ENCODE measurements around the gene TOB1. TPM values are rescaled to one million over a fixed set of nuclear protein-coding genes. Genes with fewer than 3 reads are reported as not detected.

Gene TOB1
- total and polyA plus RNA-seq, 9 of the 15 experiments (the other 6 are each of a cell fraction or from before 2014, with no cell fraction given), result 4.8 to 63.7 (median 13.2) TPM

DNA sequence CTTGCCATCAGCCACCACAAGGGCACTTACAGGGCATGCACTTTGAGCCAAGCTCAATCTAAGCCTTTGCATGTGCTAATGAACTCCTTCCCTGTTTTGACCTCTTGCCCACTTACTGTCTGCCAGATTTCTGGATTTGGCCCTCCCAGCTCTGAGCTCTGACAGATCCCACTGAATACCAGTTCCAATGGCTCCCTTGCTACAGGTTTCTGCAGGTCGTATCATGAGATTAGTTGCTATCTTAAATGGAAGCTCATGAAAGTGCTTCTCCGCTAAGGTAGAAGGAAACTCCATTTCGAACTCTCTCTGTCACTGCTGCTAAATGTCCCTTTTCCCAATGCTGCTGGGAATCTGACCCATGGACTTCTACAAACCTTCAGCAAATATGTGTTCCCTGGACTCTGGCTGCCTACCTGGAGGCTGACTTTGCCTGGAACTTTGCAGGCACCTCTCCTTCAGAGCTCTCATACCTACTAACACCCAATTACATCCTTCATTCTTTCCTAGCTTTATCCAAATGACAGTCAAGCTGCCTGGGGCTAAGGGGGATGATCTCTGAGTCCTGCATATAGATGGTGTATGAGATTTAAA is 23.5 kb upstream of the TOB1 start:
- no peaks in the 10 kb centered on the region for H3K9me3 ChIP-seq (replicated peaks; ENCODE audit: control insufficient read depth, insufficient read depth, low read depth, low read length)
- H4K20me1 ChIP-seq (replicated peaks; ENCODE audit: control insufficient read depth, insufficient read depth, low read length), result no peaks in the 10 kb centered on the region
- no TSS peak for BruUV-seq (replicated peaks)
- H3K4me2 ChIP-seq (ENCODE audit: insufficient read depth, low read length), result no peak overlapping the region
- TF ChIP-seq ZNF668 (CRISPR knock-in tag; IDR thresholded peaks at IDR 0.05) (no peak), ZNF3 (CRISPR knock-in tag; IDR thresholded peaks at IDR 0.05) (no peak), PTBP1 (IDR thresholded peaks at IDR 0.05; ENCODE audit: low read depth, low read length) (no peak), XRCC3 (IDR thresholded peaks at IDR 0.05) (no peak), CBX5 (IDR thresholded peaks at IDR 0.05; ENCODE audit: borderline replicate concordance, low read depth) (no peak), RAD51 (IDR thresholded peaks at IDR 0.05; ENCODE audit: borderline replicate concordance, low read depth) (no peak), ARHGAP35 (IDR thresholded peaks at IDR 0.05; ENCODE audit: partially characterized antibody) (no peak), SIRT6 (IDR thresholded peaks at IDR 0.05; ENCODE audit: low read depth, low read length) (no peak), SMARCB1 (IDR thresholded peaks at IDR 0.05; ENCODE audit: insufficient read length, low read depth) (no peak), RHOXF2B (CRISPR knock-in tag; conservative IDR thresholded peaks at IDR 0.05) (no peak), ZNF124 (CRISPR knock-in tag; IDR thresholded peaks at IDR 0.05) (no peak), PTRF (tag; IDR thresholded peaks at IDR 0.05) (no peak), LARP7 (IDR thresholded peaks at IDR 0.05) (no peak), HIVEP1 (CRISPR knock-in tag; IDR thresholded peaks at IDR 0.05) (no peak), STAT5A (IDR thresholded peaks at IDR 0.05; ENCODE audit: borderline replicate concordance, low read length) (no peak), ZNF277 (CRISPR knock-in tag; IDR thresholded peaks at IDR 0.05; ENCODE audit: borderline replicate concordance) (no peak), ZNF347 (CRISPR knock-in tag; IDR thresholded peaks at IDR 0.05; ENCODE audit: low read depth) (no peak), ZNF408 (CRISPR knock-in tag; IDR thresholded peaks at IDR 0.05; ENCODE audit: low read depth) (no peak)
- TF ChIP-seq, protein P1, sequence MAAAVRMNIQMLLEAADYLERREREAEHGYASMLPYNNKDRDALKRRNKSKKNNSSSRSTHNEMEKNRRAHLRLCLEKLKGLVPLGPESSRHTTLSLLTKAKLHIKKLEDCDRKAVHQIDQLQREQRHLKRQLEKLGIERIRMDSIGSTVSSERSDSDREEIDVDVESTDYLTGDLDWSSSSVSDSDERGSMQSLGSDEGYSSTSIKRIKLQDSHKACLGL (CRISPR knock-in tag; IDR thresholded peaks at IDR 0.05; ENCODE audit: borderline replicate concordance, poor library complexity, severe bottlenecking), result no peak
- no peak overlapping the region for H3K4me3 ChIP-seq
- peaks cover 13 to 18% of the 10 kb centered on the region in 2 experiments; a peak in 4 of 5 replicates for H3K4me1 ChIP-seq (replicated peaks in 1 of 2; ENCODE audit: control insufficient read depth in 2 of 2, insufficient read depth in 2 of 2, low read length in 2 of 2)
- no peaks in the 10 kb centered on the region for H3K27me3 ChIP-seq (ENCODE audit: control insufficient read depth in 2 of 2, insufficient read depth in 2 of 2, low read length in 2 of 2)
- peak in 1 of 4 experiments; percentile 2 for DNase-seq (ENCODE audit: extremely low read depth in 1 of 4, low spot score in 3 of 4)
- ChIA-PET POLR2A (interaction anchor here (0.7 to 1.5 kb wide), 2 partner anchors 24 to 1075 kb away, joined by 3 to 14 read pairs; partner anchors contain the start of gene TOB1), CTCF (ENCODE audit: low intra/inter-chr PET ratio) (no interaction called here)
- no peak for ATAC-seq
- no peak overlapping the region for H3K27ac ChIP-seq (ENCODE audit: extremely low read depth, low read depth, low read length)
- FAIRE-seq, result no peak
- intact Hi-C loops (cut with micrococcal nuclease), result no loop called here
- no peaks in the 10 kb centered on the region for H3K9me1 ChIP-seq (ENCODE audit: control insufficient read depth, insufficient read depth, low read length)
- in situ Hi-C loops (cut with MboI), result no loop called here
- H3K36me3 ChIP-seq (ENCODE audit: control insufficient read depth, insufficient read depth, low read length), result no peaks in the 10 kb centered on the region
- H3K79me2 ChIP-seq (ENCODE audit: control insufficient read depth, insufficient read depth, low read length), result no peaks in the 10 kb centered on the region
- 21% methylated on average over 3 of the region's 3 CpGs for WGBS (ENCODE audit: insufficient coverage, low coverage, missing lambda C conversion rate)
- H3K9ac ChIP-seq (ENCODE audit: insufficient read depth in 1 of 2, low read depth in 2 of 2, low read length in 2 of 2), result no peak overlapping the region
- H2AFZ ChIP-seq (ENCODE audit: low read depth, low read length), result no peak overlapping the region

Data from K562 (cell line).